OCI-LY3 (cell line): Measurements from ENCODE around the gene PSMF1.

Experiments used
- H2AFZ ChIP-seq: fragments of 200-600, 300-600 bp; shearing (Covaris generic); 2 replicates; pipeline ENCODE4 v1.6.0; 2014; ENCODE audit warnings: antibody characterized with exemption, low read depth, low read length
- H3K27ac ChIP-seq: fragments of 200-600, 300-600 bp; sonication (generic); 2 replicates; pipeline ENCODE4 v1.5.1; 2014; ENCODE audit warnings: mild to moderate bottlenecking, low read length, moderate library complexity, mixed read lengths
- H3K27me3 ChIP-seq: fragments of 200-600, 300-600 bp; sonication (generic); 2 replicates; pipeline ENCODE4 v1.6.1; 2014; ENCODE audit warnings: low read depth, low read length, mixed read lengths
- H3K36me3 ChIP-seq: fragments of 200-600, 300-600 bp; sonication (generic); replicated peaks from 2 replicates; pipeline ENCODE3; 2014; ENCODE audit warnings: low read depth, low read length, mixed read lengths
- H3K4me1 ChIP-seq: fragments of 300-600, 200-600 bp; sonication (generic); 2 replicates; pipeline ENCODE4 v1.6.1; 2014; ENCODE audit warnings: low read length, mixed read lengths
- H3K4me2 ChIP-seq: fragments of 200-600, 300-600 bp; sonication (generic); 2 replicates; pipeline ENCODE4 v1.6.1; 2014; ENCODE audit warnings: low read length, mixed read lengths
- H3K4me3 ChIP-seq: fragments of 300-600, 200-600 bp; sonication (generic); 2 replicates; pipeline ENCODE4 v1.5.1; 2014; ENCODE audit warnings: antibody characterized with exemption, mild to moderate bottlenecking, low read length, moderate library complexity
- H3K79me2 ChIP-seq: fragments of 300-600, 200-600 bp; shearing (Covaris generic); 2 replicates; pipeline ENCODE4 v1.6.1; 2014; ENCODE audit warnings: mild to moderate bottlenecking, low read length, mixed read lengths
- H3K9ac ChIP-seq: fragments of 300-600, 200-600 bp; shearing (Covaris generic); 2 replicates; pipeline ENCODE4 v1.6.0; 2014; ENCODE audit warnings: mild to moderate bottlenecking, low read length, moderate library complexity
- H3K9me3 ChIP-seq: fragments of 200-600, 300-600 bp; shearing (Covaris generic); 2 replicates; pipeline ENCODE4 v1.6.1; 2014; ENCODE audit warnings: low read length, mixed read lengths; ENCODE audit not compliant: insufficient read depth
- H4K20me1 ChIP-seq: fragments of 200-600, 300-600 bp; sonication (generic); 2 replicates; pipeline ENCODE4 v1.6.1; 2016; ENCODE audit warnings: low read length, mixed read lengths; ENCODE audit not compliant: insufficient read depth
- CTCF ChIP-seq: fragments of 200-600, 300-600 bp; sonication (generic); IDR thresholded peaks from 2 replicates; pipeline ENCODE4 v1.5.1; 2014; ENCODE audit warnings: antibody characterized with exemption, low read length, low read depth
- EZH2phosphoT487 ChIP-seq: fragments of 200-600 bp; shearing (Covaris generic); IDR thresholded peaks from 2 replicates; pipeline ENCODE4 v1.6.1; 2018; ENCODE audit warnings: antibody characterized with exemption, mixed run types, low read depth

PSMF1 gene

GRCh38 chr20:1103751-1104150 is 14.7 kb upstream of the PSMF1 start:
- Histone ChIP-seq H3K4me2 (no peak overlapping the region), H3K36me3 (no peaks in the 10 kb centered on the region), H4K20me1 (no peaks in the 10 kb centered on the region), H3K27me3 (no peaks in the 10 kb centered on the region), H3K79me2 (no peaks in the 10 kb centered on the region), H2AFZ (no peak overlapping the region), H3K4me3 (no peak overlapping the region), H3K9me3 (peaks cover 13% of the 10 kb centered on the region), H3K4me1 (no peaks in the 10 kb centered on the region), H3K9ac (no peak overlapping the region), H3K27ac (no peak overlapping the region)
- TF ChIP-seq CTCF (no peak), EZH2phosphoT487 (no peak)

- H4K20me1 ChIP-seq: no peaks in the 10 kb centered on the region
- no peak overlapping the region for H2AFZ ChIP-seq
- no peaks in the 10 kb centered on the region for H3K79me2 ChIP-seq
- H3K4me1 ChIP-seq: no peaks in the 10 kb centered on the region
- no peaks in the 10 kb centered on the region for H3K27me3 ChIP-seq
- no peak overlapping the region for H3K27ac ChIP-seq
- no peak overlapping the region for H3K4me3 ChIP-seq
- H3K4me2 ChIP-seq: no peak overlapping the region
- peaks cover 9% of the 10 kb centered on the region for H3K9me3 ChIP-seq
- H3K9ac ChIP-seq: no peak overlapping the region
- H3K36me3 ChIP-seq: no peaks in the 10 kb centered on the region
- TF ChIP-seq CTCF: no peak
- TF ChIP-seq EZH2phosphoT487: no peak
Observed at GRCh38 chr20:1105599-1106194, 12.7 kb upstream of the PSMF1 start.

- Histone ChIP-seq H3K4me2 (no peak overlapping the region), H4K20me1 (no peaks in the 10 kb centered on the region), H3K36me3 (no peaks in the 10 kb centered on the region), H3K27me3 (no peaks in the 10 kb centered on the region), H3K27ac (no peak overlapping the region), H3K4me1 (no peaks in the 10 kb centered on the region), H3K4me3 (no peak overlapping the region), H2AFZ (no peak overlapping the region), H3K79me2 (no peaks in the 10 kb centered on the region), H3K9me3 (peaks cover 5% of the 10 kb centered on the region), H3K9ac (no peak overlapping the region)
- TF ChIP-seq CTCF: no peak
- no peak for TF ChIP-seq EZH2phosphoT487
Observed at GRCh38 chr20:1107176-1107575, 11.2 kb upstream of the PSMF1 start.

- H3K36me3 ChIP-seq: no peaks in the 10 kb centered on the region
- peak overlapping the region; percentile 72; the same call in 1 of the 2 replicates for H2AFZ ChIP-seq
- H3K4me2 ChIP-seq: peak overlapping the region; percentile 53
- H4K20me1 ChIP-seq: no peaks in the 10 kb centered on the region
- no peak overlapping the region for H3K4me3 ChIP-seq
- H3K27ac ChIP-seq: no peak overlapping the region
- H3K27me3 ChIP-seq: no peaks in the 10 kb centered on the region
- H3K9me3 ChIP-seq: no peaks in the 10 kb centered on the region
- no peak overlapping the region for H3K9ac ChIP-seq
- TF ChIP-seq CTCF (peak; percentile 95), EZH2phosphoT487 (no peak)
- H3K4me1 ChIP-seq: no peaks in the 10 kb centered on the region
- H3K79me2 ChIP-seq: no peaks in the 10 kb centered on the region
Observed at GRCh38 chr20:1108437-1108920, 9.9 kb upstream of the PSMF1 start.
